ENCODE data around the gene PPRC1. TPM values are rescaled to one million over a fixed set of nuclear protein-coding genes. Genes with fewer than 3 reads are reported as not detected.

Gene PPRC1
- total RNA-seq, 1 donor from 2014 or later = 42.9 TPM

- TF ChIP-seq CTCF (IDR thresholded peaks at IDR 0.05) = no peak
- H3K27ac Mint-ChIP-seq (ENCODE audit: unreplicated experiment) = no peak overlapping the region
- no peak overlapping the region for H3K4me3 Mint-ChIP-seq (ENCODE audit: unreplicated experiment)
- no peaks in the 10 kb centered on the region for H3K9me3 Mint-ChIP-seq (ENCODE audit: low read depth)
- H3K36me3 Mint-ChIP-seq (ENCODE audit: low read depth) = no peaks in the 10 kb centered on the region
- DNase-seq (ENCODE audit: low spot score) = no peak
- no peaks in the 10 kb centered on the region for H3K27me3 Mint-ChIP-seq (ENCODE audit: low read depth)
- peaks cover 32% of the 10 kb centered on the region for H3K4me1 Mint-ChIP-seq (ENCODE audit: low read depth)
These were observed 10.4 kb upstream of the PPRC1 start for GRCh38 chr10:102122450-102122849.

- no peak overlapping the region for H3K27ac Mint-ChIP-seq (ENCODE audit: unreplicated experiment)
- no peaks in the 10 kb centered on the region for H3K9me3 Mint-ChIP-seq (ENCODE audit: low read depth)
- TF ChIP-seq CTCF (IDR thresholded peaks at IDR 0.05) = no peak
- H3K27me3 Mint-ChIP-seq (ENCODE audit: low read depth) = no peaks in the 10 kb centered on the region
- H3K36me3 Mint-ChIP-seq (ENCODE audit: low read depth) = no peaks in the 10 kb centered on the region
- H3K4me1 Mint-ChIP-seq (ENCODE audit: low read depth) = peaks cover 30% of the 10 kb centered on the region
- DNase-seq (ENCODE audit: low spot score) = no peak
- no peak overlapping the region for H3K4me3 Mint-ChIP-seq (ENCODE audit: unreplicated experiment)
These were observed 9.6 kb upstream of the PPRC1 start for GRCh38 chr10:102123223-102123622.

- Mint-ChIP-seq H3K27ac (ENCODE audit: unreplicated experiment) (peak overlapping the region; percentile 54), H3K36me3 (ENCODE audit: low read depth) (peaks cover 3% of the 10 kb centered on the region), H3K27me3 (ENCODE audit: low read depth) (no peaks in the 10 kb centered on the region), H3K4me1 (ENCODE audit: low read depth) (peaks cover 36% of the 10 kb centered on the region), H3K9me3 (ENCODE audit: low read depth) (no peaks in the 10 kb centered on the region), H3K4me3 (ENCODE audit: unreplicated experiment) (no peak overlapping the region)
- no peak for DNase-seq (ENCODE audit: low spot score)
- TF ChIP-seq CTCF (IDR thresholded peaks at IDR 0.05) = no peak
These were observed 1.3 kb upstream of the PPRC1 start for GRCh38 chr10:102131286-102132170.

GRCh38 chr10:102132193-102132562 is 662 bp upstream of the PPRC1 start:
- Mint-ChIP-seq H3K27ac (ENCODE audit: unreplicated experiment) (peak overlapping the region; percentile 51), H3K4me3 (ENCODE audit: unreplicated experiment) (peak overlapping the region; percentile 92), H3K27me3 (ENCODE audit: low read depth) (no peaks in the 10 kb centered on the region), H3K9me3 (ENCODE audit: low read depth) (no peaks in the 10 kb centered on the region), H3K4me1 (ENCODE audit: low read depth) (peaks cover 42% of the 10 kb centered on the region), H3K36me3 (ENCODE audit: low read depth) (peaks cover 3% of the 10 kb centered on the region)
- DNase-seq (ENCODE audit: low spot score) = no peak
- TF ChIP-seq CTCF (IDR thresholded peaks at IDR 0.05) = no peak

- Mint-ChIP-seq H3K4me3 (ENCODE audit: unreplicated experiment) (peak overlapping the region; percentile 92), H3K36me3 (ENCODE audit: low read depth) (peaks cover 5% of the 10 kb centered on the region), H3K9me3 (ENCODE audit: low read depth) (no peaks in the 10 kb centered on the region), H3K4me1 (ENCODE audit: low read depth) (peaks cover 40% of the 10 kb centered on the region), H3K27me3 (ENCODE audit: low read depth) (no peaks in the 10 kb centered on the region), H3K27ac (ENCODE audit: unreplicated experiment) (peak overlapping the region; percentile 98)
- peak; percentile 94 for DNase-seq (ENCODE audit: low spot score)
- no peak for TF ChIP-seq CTCF (IDR thresholded peaks at IDR 0.05)
These were observed 744 bp downstream of the PPRC1 start for GRCh38 chr10:102133373-102134195.

Data from chondrocyte (in vitro differentiated cells).